ENCODE measurements around the gene PSMB11. TPM values are rescaled to one million over a fixed set of nuclear protein-coding genes. Genes with fewer than 3 reads are reported as not detected.

PSMB11 gene
- total RNA-seq, 1 experiment from 2014 or later, result not detected

DNA sequence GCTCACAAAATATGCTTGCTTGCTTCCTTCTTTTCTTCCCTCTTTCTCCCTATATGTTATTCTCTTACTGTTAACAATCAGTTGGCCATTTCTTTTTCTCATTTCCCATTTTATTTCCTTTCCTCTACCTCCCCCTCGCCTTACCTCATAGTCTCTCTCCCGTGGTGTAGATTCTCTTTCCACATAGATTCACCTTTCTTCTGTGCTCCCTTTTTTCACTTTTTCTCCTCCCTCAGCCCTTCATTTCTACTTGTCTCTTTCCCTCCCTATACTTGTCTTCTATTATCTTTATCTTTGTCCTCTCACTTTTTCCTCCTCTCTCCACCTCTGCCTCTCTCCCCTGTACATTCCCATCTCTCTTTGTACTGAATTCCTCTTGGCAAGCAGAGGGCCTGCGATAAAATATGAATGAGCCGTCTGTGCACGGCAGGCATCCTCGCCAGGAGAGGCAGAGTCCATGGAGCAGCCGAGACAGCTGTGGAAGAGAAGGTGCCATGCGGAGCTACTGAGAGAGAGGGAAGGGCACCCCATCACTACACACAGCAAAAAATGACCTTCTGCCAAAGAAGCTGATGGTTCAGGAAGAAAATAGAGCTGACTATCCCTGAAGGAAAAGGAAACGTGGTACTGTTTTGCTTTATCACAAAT is 44.2 kb upstream of the PSMB11 start:
- H3K27me3 Mint-ChIP-seq (ENCODE audit: low read depth), result no peaks in the 10 kb centered on the region
- H3K4me2 ChIP-seq (ENCODE audit: insufficient read depth, insufficient read length, low read length), result no peak overlapping the region
- no peak overlapping the region for H3K56ac ChIP-seq (ENCODE audit: insufficient read length, low read depth, low read length)
- peaks cover 5% of the 10 kb centered on the region; the same call in 1 of the 2 replicates for H3K4me1 ChIP-seq (ENCODE audit: insufficient read depth, low read length)
- no peaks in the 10 kb centered on the region for H3K27me3 ChIP-seq (ENCODE audit: insufficient read depth, low read length)
- no peak overlapping the region for H3K27ac Mint-ChIP-seq
- H2BK120ac ChIP-seq (ENCODE audit: low read depth, low read length, poor library complexity, severe bottlenecking), result no peak overlapping the region
- TF ChIP-seq, protein P1, sequence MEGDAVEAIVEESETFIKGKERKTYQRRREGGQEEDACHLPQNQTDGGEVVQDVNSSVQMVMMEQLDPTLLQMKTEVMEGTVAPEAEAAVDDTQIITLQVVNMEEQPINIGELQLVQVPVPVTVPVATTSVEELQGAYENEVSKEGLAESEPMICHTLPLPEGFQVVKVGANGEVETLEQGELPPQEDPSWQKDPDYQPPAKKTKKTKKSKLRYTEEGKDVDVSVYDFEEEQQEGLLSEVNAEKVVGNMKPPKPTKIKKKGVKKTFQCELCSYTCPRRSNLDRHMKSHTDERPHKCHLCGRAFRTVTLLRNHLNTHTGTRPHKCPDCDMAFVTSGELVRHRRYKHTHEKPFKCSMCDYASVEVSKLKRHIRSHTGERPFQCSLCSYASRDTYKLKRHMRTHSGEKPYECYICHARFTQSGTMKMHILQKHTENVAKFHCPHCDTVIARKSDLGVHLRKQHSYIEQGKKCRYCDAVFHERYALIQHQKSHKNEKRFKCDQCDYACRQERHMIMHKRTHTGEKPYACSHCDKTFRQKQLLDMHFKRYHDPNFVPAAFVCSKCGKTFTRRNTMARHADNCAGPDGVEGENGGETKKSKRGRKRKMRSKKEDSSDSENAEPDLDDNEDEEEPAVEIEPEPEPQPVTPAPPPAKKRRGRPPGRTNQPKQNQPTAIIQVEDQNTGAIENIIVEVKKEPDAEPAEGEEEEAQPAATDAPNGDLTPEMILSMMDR (conservative IDR thresholded peaks at IDR 0.05), result no peak
- H4K5ac ChIP-seq (ENCODE audit: insufficient read length, low read depth, low read length), result no peak overlapping the region
- no peak for DNase-seq
- no peaks in the 10 kb centered on the region for H3K23me2 ChIP-seq (ENCODE audit: insufficient read length, low read depth, low read length, poor library complexity, severe bottlenecking)
- H3K79me2 ChIP-seq (ENCODE audit: insufficient read depth, low read length), result no peaks in the 10 kb centered on the region
- H3K4me3 Mint-ChIP-seq, result no peak overlapping the region
- peaks cover 0 to 3% (median 0%) of the 10 kb centered on the region in 3 experiments; a peak in 1 of 7 replicates for H3K36me3 Mint-ChIP-seq (ENCODE audit: insufficient read depth in 1 of 3, low read depth in 3 of 3)
- no peak overlapping the region for H3K4ac ChIP-seq (ENCODE audit: low read depth, low read length)
- no peaks in the 10 kb centered on the region for H4K20me1 ChIP-seq (ENCODE audit: control insufficient read depth, insufficient read depth, insufficient read length)
- H3K79me1 ChIP-seq (ENCODE audit: insufficient read depth, low read depth, low read length, poor library complexity, severe bottlenecking), result no peaks in the 10 kb centered on the region
- no peak overlapping the region for H3K23ac ChIP-seq (ENCODE audit: insufficient read length, low read depth, low read length)
- H3K27ac ChIP-seq (ENCODE audit: insufficient read length, low read depth, low read length), result no peak overlapping the region
- no peak overlapping the region for H2AFZ ChIP-seq (ENCODE audit: low read length)
- H3K18ac ChIP-seq (ENCODE audit: insufficient read length, low read depth, low read length), result no peak overlapping the region
- no peak overlapping the region for H2BK5ac ChIP-seq (ENCODE audit: insufficient read length, low read length)
- no peaks in the 10 kb centered on the region for H3K9me3 ChIP-seq (ENCODE audit: control insufficient read depth, low read depth, low read length)
- no peak overlapping the region for H4K91ac ChIP-seq (ENCODE audit: insufficient read length, low read depth, low read length)
- H3K9me3 Mint-ChIP-seq, result no peaks in the 10 kb centered on the region
- H2AK5ac ChIP-seq (ENCODE audit: insufficient read length, low read length), result no peak overlapping the region
- no peak overlapping the region for H2BK12ac ChIP-seq (ENCODE audit: insufficient read length, low read depth, low read length)
- no peak overlapping the region for H3K14ac ChIP-seq (ENCODE audit: insufficient read depth, low read length)
- H3T11ph ChIP-seq (ENCODE audit: low read length), result no peak overlapping the region
- no peak overlapping the region for H4K8ac ChIP-seq (replicated peaks; ENCODE audit: insufficient read length, low read depth, low read length)
- 100% methylated on average over 1 of the region's 9 CpGs for WGBS (ENCODE audit: extremely low coverage, insufficient read length, low lambda C conversion rate)
- H3K9ac ChIP-seq (ENCODE audit: extremely low read depth, insufficient read length, low read length), result no peak overlapping the region
- H2BK15ac ChIP-seq (ENCODE audit: low read depth, low read length), result no peak overlapping the region
- H3K4me1 Mint-ChIP-seq, result peaks cover 7 to 8% of the 10 kb centered on the region in 2 experiments
- no peak overlapping the region for H2BK20ac ChIP-seq (ENCODE audit: low read depth, low read length, poor library complexity, severe bottlenecking)
